Tibial artery (tissue), 4 donors: ENCODE measurements around the gene FARP1.
A peak's percentile ranks its signal among the peaks of the same experiment; 100 is the strongest.

ENCODE experiments used
- DNase-seq, 2 donors: peaks; one replicate each; pipeline ENCODE4 v3.0.0-alpha.2; 2019
- H3K27ac ChIP-seq, 2 donors: fragments of 200-600 bp; sonication (generic) in 1 of 2; 1 replicate in 1 of 2; 2 replicates in 1 of 2; pipeline ENCODE4 v1.5.1; 2018 to 2019; ENCODE audit warnings: mild to moderate bottlenecking in 1 of 2
- H3K27me3 ChIP-seq, 2 donors: fragments of 200-600 bp; sonication (generic) in 1 of 2; one replicate each; pipeline versions ENCODE4 v1.5.1 to v1.6.0; 2016 to 2019
- H3K36me3 ChIP-seq, 3 donors: fragments of 200-600 bp; sonication (generic) in 2 of 3; one replicate each; pipeline ENCODE4 v1.5.1; 2016 to 2019; ENCODE audit warnings: mild to moderate bottlenecking in 2 of 3
- H3K4me1 ChIP-seq, 4 donors: fragments of 200-600 bp; sonication (generic) in 2 of 4; 1 replicate in 3 of 4; 2 replicates in 1 of 4; pipeline ENCODE4 v1.5.1; 2016 to 2019
- H3K4me3 ChIP-seq, 2 donors: fragments of 200-600 bp; sonication (generic) in 1 of 2; 1 replicate in 1 of 2; 2 replicates in 1 of 2; pipeline ENCODE4 v1.5.1; 2018 to 2019; ENCODE audit warnings: mild to moderate bottlenecking in 2 of 2
- H3K9me3 ChIP-seq, 3 donors: fragments of 200-600 bp; sonication (generic) in 1 of 3; one replicate each; pipeline ENCODE4 v1.5.1; 2016 to 2019
- CTCF ChIP-seq, 2 experiments: fragments of 200-600 bp in 1 of 2; fragments of 450-650 bp in 1 of 2; IDR thresholded peaks; one replicate each; pipeline ENCODE4 v1.5.1; 2017 to 2019; ENCODE audit warnings: antibody characterized with exemption in 2 of 2, mild to moderate bottlenecking in 1 of 2, moderate library complexity in 1 of 2
- intact Hi-C: fragments of 100-400 bp; cut with DNase I; formaldehyde crosslinking; loops from one replicate; pipeline ENCODE4 v1.15.0; 2023; ENCODE audit warnings: low total_unique reads

Gene FARP1

DNA sequence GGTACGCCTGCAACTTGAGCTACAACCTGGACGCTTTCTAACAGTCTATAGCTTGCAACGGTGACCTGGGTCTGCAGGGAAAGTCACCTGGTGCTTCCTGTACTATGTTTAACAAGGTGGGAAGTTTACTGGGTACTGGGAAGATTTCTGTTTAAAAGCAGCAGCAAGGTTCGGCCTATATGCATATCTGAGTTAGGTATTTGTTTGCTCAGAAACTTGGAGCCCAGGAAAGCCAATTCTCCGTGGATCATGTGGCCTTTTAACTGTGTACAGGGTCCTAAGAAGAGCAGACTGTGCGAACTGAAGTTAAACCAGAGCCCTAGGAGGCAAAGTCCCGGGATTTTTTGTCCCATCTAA is 330.9 kb downstream of the FARP1 start:
- H3K9me3 ChIP-seq: no peaks in the 10 kb centered on the region
- H3K4me1 ChIP-seq: peaks cover 0 to 22% (median 9%) of the 10 kb centered on the region in 4 donors
- no peaks in the 10 kb centered on the region for H3K27me3 ChIP-seq
- no peak for DNase-seq
- intact Hi-C loops: no loop called here
- H3K27ac ChIP-seq: no peak overlapping the region
- H3K4me3 ChIP-seq: no peak overlapping the region
- no peak for TF ChIP-seq CTCF (IDR thresholded peaks at IDR 0.05)
- H3K36me3 ChIP-seq: peaks cover 0 to 46% (median 36%) of the 10 kb centered on the region in 3 donors

DNA sequence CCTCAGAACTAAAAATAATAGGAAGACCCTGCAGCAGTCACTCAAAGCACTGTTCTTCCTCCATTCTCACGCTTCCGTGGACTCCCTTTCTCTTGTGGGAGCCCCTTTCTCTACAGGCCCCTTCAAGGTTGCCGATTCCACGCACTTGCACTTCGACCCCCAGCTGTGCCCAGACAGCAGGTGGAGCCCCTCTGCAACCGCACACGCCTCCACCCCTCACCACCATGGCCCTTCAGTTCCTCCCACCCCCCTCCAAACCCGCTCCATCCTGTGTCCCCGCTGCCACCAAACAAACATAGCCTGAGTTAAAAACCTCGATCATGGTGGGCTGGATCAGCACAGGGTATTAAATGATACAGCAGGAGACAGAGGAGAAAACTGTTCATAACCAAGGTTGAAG is 331.4 kb downstream of the FARP1 start:
- Histone ChIP-seq H3K36me3 (peaks cover 0 to 41% (median 31%) of the 10 kb centered on the region in 3 donors), H3K27me3 (no peaks in the 10 kb centered on the region)

GRCh38 chr13:98474761-98475160 is 331.9 kb downstream of the FARP1 start:
- H3K36me3 ChIP-seq: peaks cover 0 to 39% (median 29%) of the 10 kb centered on the region in 3 donors
- no peaks in the 10 kb centered on the region for H3K27me3 ChIP-seq
- no peaks in the 10 kb centered on the region for H3K9me3 ChIP-seq
- H3K4me1 ChIP-seq: peaks cover 0 to 22% (median 9%) of the 10 kb centered on the region in 4 donors
- no peak overlapping the region for H3K4me3 ChIP-seq
- no peak for TF ChIP-seq CTCF (IDR thresholded peaks at IDR 0.05)
- DNase-seq: peak in 1 of 2 donors; percentile 64
- H3K27ac ChIP-seq: no peak overlapping the region
- intact Hi-C loops: no loop called here

More for the DNA sequence above, 331.4 kb downstream of the FARP1 start:
- DNase-seq: peak in 1 of 2 donors; percentile 53
- no peak for TF ChIP-seq CTCF (IDR thresholded peaks at IDR 0.05)
- H3K4me1 ChIP-seq: peaks cover 0 to 22% (median 9%) of the 10 kb centered on the region in 4 donors
- no peaks in the 10 kb centered on the region for H3K9me3 ChIP-seq
- H3K27ac ChIP-seq: no peak overlapping the region
- intact Hi-C loops: no loop called here
- H3K4me3 ChIP-seq: no peak overlapping the region

GRCh38 chr13:98475522-98475921 is 332.6 kb downstream of the FARP1 start:
- intact Hi-C loops: no loop called here
- Histone ChIP-seq H3K4me1 (peaks cover 0 to 22% (median 9%) of the 10 kb centered on the region in 4 donors), H3K27ac (peak overlapping the region in 1 of 2 donors; percentile 14), H3K9me3 (no peaks in the 10 kb centered on the region), H3K4me3 (no peak overlapping the region), H3K27me3 (no peaks in the 10 kb centered on the region), H3K36me3 (peaks cover 0 to 36% (median 29%) of the 10 kb centered on the region in 3 donors)
- no peak for DNase-seq
- no peak for TF ChIP-seq CTCF (IDR thresholded peaks at IDR 0.05)

GRCh38 chr13:98476106-98476505 is 333.2 kb downstream of the FARP1 start:
- Histone ChIP-seq H3K9me3 (no peaks in the 10 kb centered on the region), H3K27me3 (no peaks in the 10 kb centered on the region), H3K36me3 (peaks cover 0 to 33% (median 30%) of the 10 kb centered on the region in 3 donors), H3K27ac (no peak overlapping the region), H3K4me3 (no peak overlapping the region), H3K4me1 (peaks cover 0 to 22% (median 9%) of the 10 kb centered on the region in 4 donors)
- intact Hi-C loops: no loop called here
- no peak for TF ChIP-seq CTCF (IDR thresholded peaks at IDR 0.05)
- DNase-seq: no peak

DNA sequence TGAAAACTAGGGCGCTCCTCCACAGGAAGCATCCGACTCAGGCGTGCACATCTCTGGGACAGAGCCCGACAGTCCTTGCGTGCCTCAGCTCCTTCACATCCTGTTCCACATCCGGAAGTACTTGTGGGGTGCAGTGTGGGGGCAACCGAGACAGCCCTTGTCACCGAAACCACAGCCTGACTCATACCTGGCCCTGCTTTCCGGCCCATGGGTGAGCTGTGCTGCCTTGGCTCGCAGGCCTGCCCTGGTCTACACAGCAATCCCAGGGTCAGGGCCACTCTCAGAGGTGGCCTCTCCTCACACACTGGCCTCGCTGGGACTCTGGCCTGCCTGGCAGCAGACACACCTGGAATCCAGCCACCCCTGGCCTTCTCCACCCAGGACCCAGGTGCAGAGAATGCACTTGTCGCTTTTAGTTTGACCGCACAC is 333.7 kb downstream of the FARP1 start:
- intact Hi-C loops: no loop called here
- no peak overlapping the region for H3K27ac ChIP-seq
- no peak for TF ChIP-seq CTCF (IDR thresholded peaks at IDR 0.05)
- H3K4me1 ChIP-seq: peaks cover 0 to 22% (median 9%) of the 10 kb centered on the region in 4 donors
- no peaks in the 10 kb centered on the region for H3K9me3 ChIP-seq
- H3K4me3 ChIP-seq: no peak overlapping the region
- DNase-seq: peak in 1 of 2 donors; percentile 57
- H3K36me3 ChIP-seq: peaks cover 0 to 33% (median 26%) of the 10 kb centered on the region in 3 donors
- H3K27me3 ChIP-seq: no peaks in the 10 kb centered on the region
